GM06990 (cell line): Measurements from ENCODE around the gene THOC6.

Source experiments
- DNase-seq: peaks from one replicate; pipeline ENCODE4 v3.0.0-alpha.2; 2011; ENCODE audit not compliant: insufficient read length; ENCODE audit errors: extremely low read depth
- H3K27me3 ChIP-seq: replicated peaks from 2 replicates; pipeline ENCODE4 v1.6.0; 2011; ENCODE audit warnings: low read length; ENCODE audit not compliant: control insufficient read depth, insufficient read depth
- H3K36me3 ChIP-seq: 2 replicates; pipeline ENCODE4 v1.5.1; 2011; ENCODE audit warnings: low read length; ENCODE audit not compliant: control insufficient read depth, insufficient read depth
- H3K4me3 ChIP-seq: replicated peaks from 2 replicates; pipeline ENCODE4 v1.5.1; 2011; ENCODE audit warnings: low read depth, mild to moderate bottlenecking, control low read depth, low read length
- CTCF ChIP-seq: IDR thresholded peaks from 2 replicates; pipeline ENCODE4 v1.5.1; 2011; ENCODE audit warnings: low read length, control low read depth, mild to moderate bottlenecking, inconsistent platforms; ENCODE audit not compliant: insufficient read depth, poor library complexity, severe bottlenecking

The THOC6 gene

DNA sequence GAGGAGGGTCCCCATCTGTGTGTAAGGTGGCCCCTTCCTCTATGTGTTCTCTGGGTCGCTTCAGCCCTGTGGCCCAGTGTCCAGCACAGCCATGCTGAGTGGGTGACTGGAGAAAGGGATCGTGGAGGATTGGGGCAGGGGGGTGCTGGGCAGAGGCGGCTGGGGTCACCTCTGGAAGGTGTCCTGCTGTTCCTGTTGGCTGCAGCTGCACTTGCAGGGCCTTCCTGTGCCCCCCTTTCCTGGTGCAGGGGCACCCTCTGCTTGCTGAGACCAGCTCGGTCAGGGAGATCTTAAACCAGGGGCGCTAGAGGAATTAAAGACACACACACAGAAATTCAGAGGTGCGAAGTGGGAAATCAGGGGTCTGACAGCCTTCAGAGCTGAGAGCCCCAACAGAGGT is 52.7 kb downstream of the THOC6 start:
- no peak for DNase-seq
- no peaks in the 10 kb centered on the region for H3K36me3 ChIP-seq
- TF ChIP-seq CTCF: no peak
- H3K4me3 ChIP-seq: peak overlapping the region; percentile 31
- H3K27me3 ChIP-seq: no peaks in the 10 kb centered on the region
